Measurements from ENCODE around the gene SORCS2. TPM values are rescaled to one million over a fixed set of nuclear protein-coding genes. Genes with fewer than 3 reads are reported as not detected.

Gene SORCS2
- total and polyA plus RNA-seq, 2 of the 13 experiments (the other 11 are each of a cell fraction or from before 2014, with no cell fraction given), result 0.82 to 1.0 TPM

DNA sequence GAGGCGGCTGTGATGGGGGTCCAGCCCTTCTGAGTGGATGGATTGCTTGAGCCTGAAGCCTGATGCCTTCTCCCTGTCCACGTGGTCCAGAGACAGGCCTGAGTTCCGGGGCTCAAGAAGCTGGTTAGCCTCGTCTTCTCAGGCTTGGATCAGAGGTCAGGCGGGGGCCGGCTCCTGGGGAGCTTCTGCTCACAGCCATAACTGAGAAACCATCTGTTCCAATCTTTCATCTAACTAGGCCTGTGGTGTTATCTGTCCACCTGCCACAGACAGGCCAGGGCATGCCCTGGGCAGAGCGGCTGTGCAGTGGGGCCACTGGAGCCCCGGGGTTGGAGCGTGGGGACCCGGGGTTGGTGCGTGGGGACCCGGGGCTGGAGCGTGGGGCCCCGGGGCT lies 63.1 kb downstream of the SORCS2 start (continued):
- TF ChIP-seq, protein P1, sequence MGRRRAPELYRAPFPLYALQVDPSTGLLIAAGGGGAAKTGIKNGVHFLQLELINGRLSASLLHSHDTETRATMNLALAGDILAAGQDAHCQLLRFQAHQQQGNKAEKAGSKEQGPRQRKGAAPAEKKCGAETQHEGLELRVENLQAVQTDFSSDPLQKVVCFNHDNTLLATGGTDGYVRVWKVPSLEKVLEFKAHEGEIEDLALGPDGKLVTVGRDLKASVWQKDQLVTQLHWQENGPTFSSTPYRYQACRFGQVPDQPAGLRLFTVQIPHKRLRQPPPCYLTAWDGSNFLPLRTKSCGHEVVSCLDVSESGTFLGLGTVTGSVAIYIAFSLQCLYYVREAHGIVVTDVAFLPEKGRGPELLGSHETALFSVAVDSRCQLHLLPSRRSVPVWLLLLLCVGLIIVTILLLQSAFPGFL (CRISPR knock-in tag; IDR thresholded peaks at IDR 0.05), result no peak

DNA sequence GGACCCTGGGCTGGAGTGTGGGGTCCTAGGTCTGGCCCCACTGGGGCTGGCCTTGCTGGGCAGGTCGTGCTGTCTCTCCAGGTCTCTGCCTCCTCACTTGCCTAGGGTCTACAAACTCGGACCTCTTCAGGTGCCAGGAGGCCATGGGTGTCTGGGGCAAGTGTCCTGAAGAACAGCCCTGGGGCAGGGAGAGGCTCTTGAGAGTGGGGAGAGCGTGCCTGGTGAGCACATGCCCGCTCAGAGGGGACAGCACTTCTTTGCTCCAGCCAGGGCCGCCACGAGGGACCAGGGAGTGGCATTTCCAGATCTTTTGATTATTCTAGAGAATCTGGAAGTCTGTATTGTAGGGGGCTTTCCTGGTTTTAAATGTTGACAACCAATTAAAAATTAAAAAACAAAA lies 63.7 kb downstream of the SORCS2 start:
- WGBS (ENCODE audit: low lambda C conversion rate), result 50% methylated on average over 4 of the region's 6 CpGs
- H2AFZ ChIP-seq (ENCODE audit: low read length), result no peak overlapping the region
- peaks cover 0 to 30% of the 10 kb centered on the region in 2 experiments; a peak in 2 of 5 replicates for H3K27me3 ChIP-seq (ENCODE audit: control insufficient read depth in 1 of 2, insufficient read depth in 2 of 2, low read length in 2 of 2)
- no peaks in the 10 kb centered on the region for H3K36me3 ChIP-seq (replicated peaks in 1 of 2; ENCODE audit: control insufficient read depth in 1 of 2, insufficient read depth in 2 of 2, low read length in 2 of 2)
- H4K20me1 ChIP-seq (ENCODE audit: insufficient read depth, low read length), result no peaks in the 10 kb centered on the region
- H3K9me3 ChIP-seq (ENCODE audit: low read length), result no peaks in the 10 kb centered on the region
- no peak for FAIRE-seq
- H3K4me1 ChIP-seq (ENCODE audit: insufficient read depth, low read length), result no peaks in the 10 kb centered on the region
- no peak overlapping the region for H3K4me3 ChIP-seq (replicated peaks in 1 of 3; ENCODE audit: insufficient read depth in 1 of 3, low read depth in 2 of 3, low read length in 3 of 3)
- no peaks in the 10 kb centered on the region for H3K79me2 ChIP-seq (ENCODE audit: insufficient read depth, low read length)
- no peak for DNase-seq (ENCODE audit: low spot score)
- H3K9ac ChIP-seq (ENCODE audit: insufficient read depth, low read depth, low read length), result no peak overlapping the region
- in situ Hi-C loops (cut with HindIII; ENCODE audit: extremely low pct_ligation_motif_present, low pct_unique_long_range_greater_than_20kb) (no loop called here), intact Hi-C loops (cut with micrococcal nuclease; ENCODE audit: unreplicated experiment) (no loop called here)
- H3K4me2 ChIP-seq (ENCODE audit: low read depth, low read length), result no peak overlapping the region
- no TSS peak for BruUV-seq (replicated peaks)
- ATAC-seq, result no peak
- CTCF ChIA-PET (ENCODE audit: low intra/inter-chr PET ratio, low total read pairs), result no interaction called here
- no peak overlapping the region for H3K27ac ChIP-seq (ENCODE audit: extremely low read length, insufficient read depth, low read length)
- POLR2A ChIA-PET, result no interaction called here
- TF ChIP-seq, protein P2, sequence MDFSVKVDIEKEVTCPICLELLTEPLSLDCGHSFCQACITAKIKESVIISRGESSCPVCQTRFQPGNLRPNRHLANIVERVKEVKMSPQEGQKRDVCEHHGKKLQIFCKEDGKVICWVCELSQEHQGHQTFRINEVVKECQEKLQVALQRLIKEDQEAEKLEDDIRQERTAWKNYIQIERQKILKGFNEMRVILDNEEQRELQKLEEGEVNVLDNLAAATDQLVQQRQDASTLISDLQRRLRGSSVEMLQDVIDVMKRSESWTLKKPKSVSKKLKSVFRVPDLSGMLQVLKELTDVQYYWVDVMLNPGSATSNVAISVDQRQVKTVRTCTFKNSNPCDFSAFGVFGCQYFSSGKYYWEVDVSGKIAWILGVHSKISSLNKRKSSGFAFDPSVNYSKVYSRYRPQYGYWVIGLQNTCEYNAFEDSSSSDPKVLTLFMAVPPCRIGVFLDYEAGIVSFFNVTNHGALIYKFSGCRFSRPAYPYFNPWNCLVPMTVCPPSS (IDR thresholded peaks at IDR 0.05), result no peak
- no peak for TF ChIP-seq ZNF788 (CRISPR knock-in tag; IDR thresholded peaks at IDR 0.05; ENCODE audit: borderline replicate concordance)
- no peak for TF ChIP-seq ZBTB42 (CRISPR knock-in tag; IDR thresholded peaks at IDR 0.05)
- no peak for TF ChIP-seq FOXK1 (CRISPR knock-in tag; IDR thresholded peaks at IDR 0.05; ENCODE audit: borderline replicate concordance, low read depth)
- TF ChIP-seq MEF2D (CRISPR knock-in tag; IDR thresholded peaks at IDR 0.05), result no peak
- no peak for TF ChIP-seq TBX2 (CRISPR knock-in tag; IDR thresholded peaks at IDR 0.05; ENCODE audit: borderline replicate concordance)
- no peak for TF ChIP-seq CENPT (CRISPR knock-in tag; IDR thresholded peaks at IDR 0.05; ENCODE audit: low read depth)
- no peak for TF ChIP-seq ZNF282 (IDR thresholded peaks at IDR 0.05; ENCODE audit: partially characterized antibody)
- no peak for TF ChIP-seq MLLT10 (CRISPR knock-in tag; IDR thresholded peaks at IDR 0.05)
- TF ChIP-seq ZSCAN21 (CRISPR knock-in tag; IDR thresholded peaks at IDR 0.05; ENCODE audit: borderline replicate concordance), result no peak
- TF ChIP-seq, protein P3, sequence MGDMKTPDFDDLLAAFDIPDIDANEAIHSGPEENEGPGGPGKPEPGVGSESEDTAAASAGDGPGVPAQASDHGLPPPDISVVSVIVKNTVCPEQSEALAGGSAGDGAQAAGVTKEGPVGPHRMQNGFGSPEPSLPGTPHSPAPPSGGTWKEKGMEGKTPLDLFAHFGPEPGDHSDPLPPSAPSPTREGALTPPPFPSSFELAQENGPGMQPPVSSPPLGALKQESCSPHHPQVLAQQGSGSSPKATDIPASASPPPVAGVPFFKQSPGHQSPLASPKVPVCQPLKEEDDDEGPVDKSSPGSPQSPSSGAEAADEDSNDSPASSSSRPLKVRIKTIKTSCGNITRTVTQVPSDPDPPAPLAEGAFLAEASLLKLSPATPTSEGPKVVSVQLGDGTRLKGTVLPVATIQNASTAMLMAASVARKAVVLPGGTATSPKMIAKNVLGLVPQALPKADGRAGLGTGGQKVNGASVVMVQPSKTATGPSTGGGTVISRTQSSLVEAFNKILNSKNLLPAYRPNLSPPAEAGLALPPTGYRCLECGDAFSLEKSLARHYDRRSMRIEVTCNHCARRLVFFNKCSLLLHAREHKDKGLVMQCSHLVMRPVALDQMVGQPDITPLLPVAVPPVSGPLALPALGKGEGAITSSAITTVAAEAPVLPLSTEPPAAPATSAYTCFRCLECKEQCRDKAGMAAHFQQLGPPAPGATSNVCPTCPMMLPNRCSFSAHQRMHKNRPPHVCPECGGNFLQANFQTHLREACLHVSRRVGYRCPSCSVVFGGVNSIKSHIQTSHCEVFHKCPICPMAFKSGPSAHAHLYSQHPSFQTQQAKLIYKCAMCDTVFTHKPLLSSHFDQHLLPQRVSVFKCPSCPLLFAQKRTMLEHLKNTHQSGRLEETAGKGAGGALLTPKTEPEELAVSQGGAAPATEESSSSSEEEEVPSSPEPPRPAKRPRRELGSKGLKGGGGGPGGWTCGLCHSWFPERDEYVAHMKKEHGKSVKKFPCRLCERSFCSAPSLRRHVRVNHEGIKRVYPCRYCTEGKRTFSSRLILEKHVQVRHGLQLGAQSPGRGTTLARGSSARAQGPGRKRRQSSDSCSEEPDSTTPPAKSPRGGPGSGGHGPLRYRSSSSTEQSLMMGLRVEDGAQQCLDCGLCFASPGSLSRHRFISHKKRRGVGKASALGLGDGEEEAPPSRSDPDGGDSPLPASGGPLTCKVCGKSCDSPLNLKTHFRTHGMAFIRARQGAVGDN (CRISPR knock-in tag; IDR thresholded peaks at IDR 0.05), result no peak
- TF ChIP-seq, protein P4, sequence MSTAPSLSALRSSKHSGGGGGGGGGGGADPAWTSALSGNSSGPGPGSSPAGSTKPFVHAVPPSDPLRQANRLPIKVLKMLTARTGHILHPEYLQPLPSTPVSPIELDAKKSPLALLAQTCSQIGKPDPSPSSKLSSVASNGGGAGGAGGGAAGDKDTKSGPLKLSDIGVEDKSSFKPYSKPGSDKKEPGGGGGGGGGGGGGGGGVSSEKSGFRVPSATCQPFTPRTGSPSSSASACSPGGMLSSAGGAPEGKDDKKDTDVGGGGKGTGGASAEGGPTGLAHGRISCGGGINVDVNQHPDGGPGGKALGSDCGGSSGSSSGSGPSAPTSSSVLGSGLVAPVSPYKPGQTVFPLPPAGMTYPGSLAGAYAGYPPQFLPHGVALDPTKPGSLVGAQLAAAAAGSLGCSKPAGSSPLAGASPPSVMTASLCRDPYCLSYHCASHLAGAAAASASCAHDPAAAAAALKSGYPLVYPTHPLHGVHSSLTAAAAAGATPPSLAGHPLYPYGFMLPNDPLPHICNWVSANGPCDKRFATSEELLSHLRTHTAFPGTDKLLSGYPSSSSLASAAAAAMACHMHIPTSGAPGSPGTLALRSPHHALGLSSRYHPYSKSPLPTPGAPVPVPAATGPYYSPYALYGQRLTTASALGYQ (CRISPR knock-in tag; IDR thresholded peaks at IDR 0.05), result no peak
- TF ChIP-seq ZZZ3 (CRISPR knock-in tag; IDR thresholded peaks at IDR 0.05; ENCODE audit: borderline replicate concordance), result no peak
- no peak for TF ChIP-seq ZMYM2 (CRISPR knock-in tag; IDR thresholded peaks at IDR 0.05)
- TF ChIP-seq ZNF138 (CRISPR knock-in tag; IDR thresholded peaks at IDR 0.05; ENCODE audit: low read depth), result no peak
